NCI-H2029 (cell line): ENCODE results near the gene ATAD2B.
"Not testable (repeated sequence)": the region's sequence is repeated elsewhere in the genome, so short reads cannot be mapped to it uniquely, and the experiment has no call there.

Experiments used
- DNase-seq: peaks from one replicate; lab custom pipeline; 2025; lab: John Stamatoyannopoulos, UW

Gene ATAD2B

GRCh38 chr2:23926750-23927571 is at the start of gene ATAD2B:
TSS of gene ATAD2B (minus strand) at chr2:23927123. CDS start at chr2:23926770, 353 bp downstream.
- DNase-seq, result peak; percentile 86

GRCh38 chr2:23967846-23968245 is 40.9 kb upstream of the ATAD2B start:
- no peak for DNase-seq

- DNase-seq, result no peak
Measured at GRCh38 chr2:23954325-23955014, 27.5 kb upstream of the ATAD2B start.

GRCh38 chr2:23953625-23954024 is 26.7 kb upstream of the ATAD2B start:
- no peak for DNase-seq

GRCh38 chr2:23952558-23952957 is 25.6 kb upstream of the ATAD2B start:
- DNase-seq, result not testable (repeated sequence)

DNA sequence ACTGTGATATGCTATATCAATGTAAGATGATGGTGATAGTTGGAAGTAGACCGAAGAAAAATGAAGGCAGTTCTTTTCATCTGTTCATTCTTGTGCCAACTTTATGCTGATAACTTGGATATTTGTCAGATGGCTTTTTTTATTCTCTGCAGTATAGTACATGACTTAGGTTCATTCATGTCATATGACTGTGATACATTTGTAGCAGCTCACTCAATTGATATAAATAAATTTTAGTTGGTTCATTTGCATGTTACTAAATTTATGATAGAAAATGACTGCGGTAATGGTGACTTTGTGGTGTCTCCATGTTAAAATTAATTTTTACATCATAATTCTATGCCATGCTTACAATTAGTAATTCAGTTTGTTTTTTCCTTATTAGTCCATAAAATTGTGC is 20.4 kb upstream of the ATAD2B start:
- DNase-seq, result no peak

- DNase-seq, result no peak
Measured at GRCh38 chr2:23944976-23945375, 18.1 kb upstream of the ATAD2B start.

DNA sequence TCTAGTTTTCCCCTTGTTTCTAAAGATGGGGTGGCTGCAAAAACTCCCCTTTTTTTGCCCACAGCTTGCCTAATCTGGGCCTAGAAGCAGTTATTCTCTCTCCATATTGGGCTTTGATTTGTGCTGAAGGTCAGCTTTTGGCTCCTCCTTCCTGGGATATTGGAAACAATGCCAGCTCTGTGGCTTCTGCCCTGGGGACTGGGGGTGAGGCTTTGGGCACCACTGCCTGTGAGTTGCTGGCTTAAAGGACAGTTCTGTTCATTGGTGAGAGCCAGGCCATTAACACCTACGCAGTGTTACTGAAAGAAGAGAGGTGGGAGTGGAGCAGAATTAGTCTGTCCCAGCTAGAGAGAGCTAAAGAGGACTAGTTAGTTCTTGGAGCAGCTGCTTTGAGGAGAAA is 17.6 kb upstream of the ATAD2B start:
- no peak for DNase-seq

- no peak for DNase-seq
Measured at GRCh38 chr2:23943666-23944065, 16.7 kb upstream of the ATAD2B start.

DNA sequence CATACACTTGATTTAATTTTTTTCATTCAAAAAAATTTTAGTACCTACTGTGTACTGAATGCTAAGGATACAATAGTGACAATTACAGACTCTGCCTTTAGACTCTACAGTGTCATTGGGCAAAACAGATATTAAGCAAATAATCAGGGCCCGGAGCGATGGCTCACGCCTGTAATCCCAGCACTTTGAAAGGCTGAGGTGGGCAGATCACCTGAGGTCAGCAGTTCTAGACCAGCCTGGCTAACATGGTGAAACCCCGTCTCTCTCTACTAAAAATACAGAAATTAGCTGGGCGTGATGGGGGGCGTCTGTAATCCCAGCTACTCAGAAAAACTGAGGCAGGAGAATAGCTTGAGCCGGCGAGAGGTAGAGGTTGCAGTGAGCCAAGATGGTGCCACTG is 14.7 kb upstream of the ATAD2B start:
- no peak for DNase-seq

GRCh38 chr2:23940718-23941620 is 14.0 kb upstream of the ATAD2B start:
- no peak for DNase-seq

- peak; percentile 68 for DNase-seq
Measured at GRCh38 chr2:23939987-23940717, 13.2 kb upstream of the ATAD2B start, which contains the start of gene UBXN2A. TSS of gene UBXN2A (plus strand) at chr2:23940463. CDS start at chr2:23958315, 17,852 bp downstream.

- no peak for DNase-seq
Measured at GRCh38 chr2:23934259-23934658, 7.3 kb upstream of the ATAD2B start.

GRCh38 chr2:23926290-23926749 is 603 bp downstream of the ATAD2B start:
- DNase-seq, result no peak

DNA sequence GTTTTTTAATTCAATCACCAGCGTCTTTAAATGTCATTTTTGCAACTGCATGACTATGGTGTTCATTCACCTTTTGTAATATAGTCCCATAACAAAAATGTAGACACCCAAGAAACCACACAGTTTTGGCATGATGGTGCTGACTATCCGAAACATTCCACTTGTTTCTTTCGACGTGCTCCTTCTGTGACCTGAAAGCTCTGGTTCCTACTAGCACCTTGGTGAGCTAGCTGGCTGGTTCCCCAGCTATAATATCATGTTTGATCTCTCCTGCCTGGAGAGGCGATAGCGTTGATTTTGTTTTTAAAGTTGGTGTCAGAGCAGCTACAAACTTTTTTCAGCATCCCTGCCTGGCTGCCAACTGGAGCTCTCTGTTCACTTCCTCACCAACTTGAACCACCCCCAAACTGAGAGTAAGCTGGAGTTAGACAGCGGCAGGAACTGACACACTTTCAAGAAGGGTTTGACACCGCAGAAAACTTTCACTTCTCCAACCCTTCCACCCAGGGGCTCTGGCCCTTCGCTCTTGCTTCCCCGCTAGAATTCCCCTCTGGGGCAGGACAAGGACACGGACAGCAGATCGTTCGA is 1.1 kb downstream of the ATAD2B start:
- no peak for DNase-seq

DNA sequence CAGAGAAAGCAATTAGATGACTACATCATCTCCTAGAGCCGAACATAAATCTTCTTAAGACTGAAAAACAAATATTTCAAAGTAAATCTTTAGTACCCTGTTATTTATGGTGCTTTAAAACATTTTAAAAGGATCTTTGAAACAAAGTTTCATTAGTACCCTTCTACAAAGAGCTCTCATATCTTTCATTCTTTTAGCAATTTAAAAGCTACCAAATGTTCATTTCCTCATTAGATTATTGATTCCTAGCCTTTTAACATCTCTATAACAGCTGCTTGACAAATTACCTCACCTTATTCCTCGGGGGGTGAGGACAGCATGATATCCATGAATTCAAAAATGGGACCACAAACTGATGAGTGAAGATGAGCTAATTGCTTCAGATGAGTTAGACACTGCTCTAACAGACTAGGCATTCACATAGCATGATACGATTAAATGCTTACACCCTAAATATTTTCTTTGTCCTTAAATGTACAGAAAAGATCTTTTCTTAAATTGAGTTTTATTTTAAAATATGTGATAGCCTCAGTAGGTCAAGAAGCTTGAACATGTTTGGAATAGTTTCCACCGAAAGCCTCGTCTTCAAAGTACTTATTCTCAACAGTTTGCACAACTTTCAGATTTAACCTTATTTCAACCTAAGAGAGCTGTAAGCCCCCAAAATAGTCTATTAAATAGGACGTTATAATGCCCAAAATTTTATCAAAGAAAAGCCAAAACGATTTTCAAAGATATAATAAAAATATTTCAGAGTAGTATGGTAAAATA is 2.1 kb downstream of the ATAD2B start:
- DNase-seq, result no peak

GRCh38 chr2:23918837-23919489 is 8.0 kb downstream of the ATAD2B start:
- DNase-seq, result no peak

- DNase-seq, result peak; percentile 72
Measured at GRCh38 chr2:23916727-23917405, 10.1 kb downstream of the ATAD2B start.

DNA sequence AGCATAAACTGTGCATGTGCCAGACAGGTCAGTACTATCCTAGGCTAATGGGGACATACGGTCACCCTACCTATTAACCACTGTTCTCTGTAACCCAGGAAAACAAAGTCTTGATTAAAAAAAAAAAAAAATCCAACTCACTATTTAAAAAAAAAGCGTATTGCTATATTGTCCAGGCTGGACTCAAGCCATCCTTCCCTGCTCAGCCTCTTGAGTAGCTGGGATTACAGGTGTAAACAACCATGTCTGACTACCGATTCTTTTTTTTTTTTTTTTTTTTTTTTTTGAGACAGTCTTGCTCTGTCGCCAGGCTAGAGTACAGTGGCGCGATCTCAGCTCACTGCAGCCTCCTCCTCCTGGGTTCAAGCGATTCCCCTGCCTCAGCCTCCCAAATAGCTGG is 11.6 kb downstream of the ATAD2B start:
- peak; percentile 57 for DNase-seq
